ENCODE data around the gene UQCC3.

Gene UQCC3

DNA sequence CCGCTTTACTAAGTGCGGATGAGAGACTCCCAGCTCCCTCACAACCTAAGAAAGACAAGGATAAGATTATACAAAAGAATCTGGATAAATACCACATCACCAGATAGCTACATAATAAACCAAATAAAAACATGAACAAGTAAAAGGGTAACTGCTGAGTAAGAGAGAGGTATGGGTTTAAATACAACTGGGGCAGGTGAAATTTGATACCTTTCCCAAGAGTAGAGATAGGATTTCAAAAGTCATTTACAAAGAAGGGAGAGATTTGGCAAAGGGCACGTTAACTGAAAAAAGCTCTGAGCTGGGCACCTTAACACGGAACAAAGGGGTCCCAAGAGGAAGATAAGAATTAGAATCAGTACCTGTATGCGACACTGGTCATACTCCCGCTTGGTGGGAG is 5.7 kb downstream of the UQCC3 start:
- Histone ChIP-seq H4K20me1 (ENCODE audit: insufficient read depth, low read length) (no peaks in the 10 kb centered on the region), H3K9ac (ENCODE audit: low read length) (no peak overlapping the region), H3K9me3 (replicated peaks; ENCODE audit: insufficient read depth, low read length) (no peaks in the 10 kb centered on the region), H2AFZ (ENCODE audit: low read length) (no peak overlapping the region), H3K4me3 (ENCODE audit: low read length) (no peak overlapping the region), H3K9me2 (replicated peaks; ENCODE audit: insufficient read depth, low read length) (no peaks in the 10 kb centered on the region), H3K4me1 (ENCODE audit: low read length) (peaks cover 18% of the 10 kb centered on the region), H3K4me2 (ENCODE audit: low read depth, low read length) (0 out of 2 replicates have a peak overlapping the region, but pooled peaks have one; percentile 93), H3K79me2 (ENCODE audit: low read length) (peaks cover 57% of the 10 kb centered on the region), H3K27me3 (replicated peaks; ENCODE audit: insufficient read depth, low read length) (no peaks in the 10 kb centered on the region), H3K36me3 (replicated peaks; ENCODE audit: insufficient read depth, low read length) (no peaks in the 10 kb centered on the region; the same call in none of the 2 replicates), H3K27ac (ENCODE audit: low read length) (no peak overlapping the region), H3F3A (ENCODE audit: insufficient read depth, low read length) (peaks cover 17% of the 10 kb centered on the region; the same call in 1 of the 2 replicates)
- no peak for TF ChIP-seq EZH2phosphoT487 (IDR thresholded peaks at IDR 0.05; ENCODE audit: low read length)
- TF ChIP-seq, protein P1, sequence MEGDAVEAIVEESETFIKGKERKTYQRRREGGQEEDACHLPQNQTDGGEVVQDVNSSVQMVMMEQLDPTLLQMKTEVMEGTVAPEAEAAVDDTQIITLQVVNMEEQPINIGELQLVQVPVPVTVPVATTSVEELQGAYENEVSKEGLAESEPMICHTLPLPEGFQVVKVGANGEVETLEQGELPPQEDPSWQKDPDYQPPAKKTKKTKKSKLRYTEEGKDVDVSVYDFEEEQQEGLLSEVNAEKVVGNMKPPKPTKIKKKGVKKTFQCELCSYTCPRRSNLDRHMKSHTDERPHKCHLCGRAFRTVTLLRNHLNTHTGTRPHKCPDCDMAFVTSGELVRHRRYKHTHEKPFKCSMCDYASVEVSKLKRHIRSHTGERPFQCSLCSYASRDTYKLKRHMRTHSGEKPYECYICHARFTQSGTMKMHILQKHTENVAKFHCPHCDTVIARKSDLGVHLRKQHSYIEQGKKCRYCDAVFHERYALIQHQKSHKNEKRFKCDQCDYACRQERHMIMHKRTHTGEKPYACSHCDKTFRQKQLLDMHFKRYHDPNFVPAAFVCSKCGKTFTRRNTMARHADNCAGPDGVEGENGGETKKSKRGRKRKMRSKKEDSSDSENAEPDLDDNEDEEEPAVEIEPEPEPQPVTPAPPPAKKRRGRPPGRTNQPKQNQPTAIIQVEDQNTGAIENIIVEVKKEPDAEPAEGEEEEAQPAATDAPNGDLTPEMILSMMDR (IDR thresholded peaks at IDR 0.05; ENCODE audit: low read length), result no peak
- TF ChIP-seq EZH2 (optimal IDR thresholded peaks at IDR 0.05; ENCODE audit: low read depth, low read length), result no peak
- no peak for DNase-seq

- Histone ChIP-seq H2AFZ (ENCODE audit: low read length) (no peak overlapping the region), H3K9me2 (replicated peaks; ENCODE audit: insufficient read depth, low read length) (no peaks in the 10 kb centered on the region), H3K27ac (ENCODE audit: low read length) (no peak overlapping the region), H3F3A (ENCODE audit: insufficient read depth, low read length) (peaks cover 13% of the 10 kb centered on the region; the same call in 1 of the 2 replicates), H3K27me3 (replicated peaks; ENCODE audit: insufficient read depth, low read length) (no peaks in the 10 kb centered on the region), H3K4me1 (ENCODE audit: low read length) (peaks cover 16% of the 10 kb centered on the region), H3K4me2 (ENCODE audit: low read depth, low read length) (peak overlapping the region; percentile 93), H3K79me2 (ENCODE audit: low read length) (peaks cover 51% of the 10 kb centered on the region), H3K9me3 (replicated peaks; ENCODE audit: insufficient read depth, low read length) (no peaks in the 10 kb centered on the region), H3K4me3 (ENCODE audit: low read length) (peak overlapping the region; percentile 98), H3K9ac (ENCODE audit: low read length) (peak overlapping the region; percentile 90; the same call in 1 of the 2 replicates), H3K36me3 (replicated peaks; ENCODE audit: insufficient read depth, low read length) (no peaks in the 10 kb centered on the region; the same call in none of the 2 replicates), H4K20me1 (ENCODE audit: insufficient read depth, low read length) (no peaks in the 10 kb centered on the region)
- TF ChIP-seq, protein P1 (IDR thresholded peaks at IDR 0.05; ENCODE audit: low read length), result no peak
- no peak for TF ChIP-seq EZH2 (optimal IDR thresholded peaks at IDR 0.05; ENCODE audit: low read depth, low read length)
- DNase-seq, result no peak
Observed at GRCh38 chr11:62677714-62678113, 6.2 kb downstream of the UQCC3 start.

GRCh38 chr11:62678433-62678769 is 6.9 kb downstream of the UQCC3 start:
- Histone ChIP-seq H3K4me1 (ENCODE audit: low read length) (peaks cover 10% of the 10 kb centered on the region; the same call in 1 of the 2 replicates), H3K9me2 (replicated peaks; ENCODE audit: insufficient read depth, low read length) (no peaks in the 10 kb centered on the region), H4K20me1 (ENCODE audit: insufficient read depth, low read length) (no peaks in the 10 kb centered on the region), H3K4me3 (ENCODE audit: low read length) (peak overlapping the region; percentile 98), H3F3A (ENCODE audit: insufficient read depth, low read length) (peaks cover 10% of the 10 kb centered on the region; the same call in 1 of the 2 replicates), H3K9me3 (replicated peaks; ENCODE audit: insufficient read depth, low read length) (no peaks in the 10 kb centered on the region), H3K36me3 (replicated peaks; ENCODE audit: insufficient read depth, low read length) (no peaks in the 10 kb centered on the region; the same call in none of the 2 replicates), H3K9ac (ENCODE audit: low read length) (peak overlapping the region; percentile 90), H3K4me2 (ENCODE audit: low read depth, low read length) (peak overlapping the region; percentile 93), H3K27me3 (replicated peaks; ENCODE audit: insufficient read depth, low read length) (no peaks in the 10 kb centered on the region), H2AFZ (ENCODE audit: low read length) (peak overlapping the region; percentile 97), H3K79me2 (ENCODE audit: low read length) (peaks cover 44% of the 10 kb centered on the region), H3K27ac (ENCODE audit: low read length) (peak overlapping the region; percentile 47; the same call in 1 of the 2 replicates)
- TF ChIP-seq EZH2phosphoT487 (IDR thresholded peaks at IDR 0.05; ENCODE audit: low read length) (no peak), EZH2 (optimal IDR thresholded peaks at IDR 0.05; ENCODE audit: low read depth, low read length) (no peak)
- TF ChIP-seq, protein P1 (IDR thresholded peaks at IDR 0.05; ENCODE audit: low read length), result no peak
- DNase-seq, result no peak
